GM20000 (cell line): ENCODE measurements around the gene MICALL2.

ENCODE experiments used
- DNase-seq: peaks from one replicate; pipeline ENCODE4 v3.0.0; 2012; ENCODE audit warnings: low spot score
- CTCF ChIP-seq: IDR thresholded peaks from 2 replicates; pipeline ENCODE4 v1.5.1; 2012; ENCODE audit warnings: mild to moderate bottlenecking, control low read depth; ENCODE audit errors: extremely low read depth, missing control alignments

The MICALL2 gene

GRCh38 chr7:1450987-1451386 lies 8.3 kb downstream of the MICALL2 start:
- DNase-seq = no peak
- TF ChIP-seq CTCF = no peak

GRCh38 chr7:1450431-1450830 lies 8.8 kb downstream of the MICALL2 start:
- no peak for TF ChIP-seq CTCF
- no peak for DNase-seq

- no peak for TF ChIP-seq CTCF
- DNase-seq = no peak
Observed at GRCh38 chr7:1449951-1450350, 9.3 kb downstream of the MICALL2 start.

GRCh38 chr7:1449501-1449900 lies 9.8 kb downstream of the MICALL2 start:
- no peak for DNase-seq
- TF ChIP-seq CTCF = no peak

GRCh38 chr7:1448958-1449357 lies 10.3 kb downstream of the MICALL2 start:
- DNase-seq = no peak
- TF ChIP-seq CTCF = no peak

GRCh38 chr7:1447551-1448244 lies 11.6 kb downstream of the MICALL2 start:
- DNase-seq = no peak

GRCh38 chr7:1447112-1447511 lies 12.2 kb downstream of the MICALL2 start:
- no peak for DNase-seq
- no peak for TF ChIP-seq CTCF

More at GRCh38 chr7:1447551-1448244, 11.6 kb downstream of the MICALL2 start:
- TF ChIP-seq CTCF = no peak
